Hepatocyte (in vitro differentiated cells): ENCODE measurements around the gene MAPK8IP3.

Experiments used
- EZH2 ChIP-seq: fragments of 200-600 bp; sonication (generic); IDR thresholded peaks from 2 replicates; pipeline ENCODE4 v1.6.1; 2016; ENCODE audit warnings: antibody characterized with exemption, mild to moderate bottlenecking, borderline replicate concordance
- TF ChIP-seq, protein P1 (sequence below): fragments of 200-600 bp; sonication (generic); IDR thresholded peaks from 2 replicates; pipeline ENCODE4 v1.5.1; 2016; ENCODE audit warnings: antibody characterized with exemption, mild to moderate bottlenecking; ENCODE audit not compliant: poor library complexity

DNA sequence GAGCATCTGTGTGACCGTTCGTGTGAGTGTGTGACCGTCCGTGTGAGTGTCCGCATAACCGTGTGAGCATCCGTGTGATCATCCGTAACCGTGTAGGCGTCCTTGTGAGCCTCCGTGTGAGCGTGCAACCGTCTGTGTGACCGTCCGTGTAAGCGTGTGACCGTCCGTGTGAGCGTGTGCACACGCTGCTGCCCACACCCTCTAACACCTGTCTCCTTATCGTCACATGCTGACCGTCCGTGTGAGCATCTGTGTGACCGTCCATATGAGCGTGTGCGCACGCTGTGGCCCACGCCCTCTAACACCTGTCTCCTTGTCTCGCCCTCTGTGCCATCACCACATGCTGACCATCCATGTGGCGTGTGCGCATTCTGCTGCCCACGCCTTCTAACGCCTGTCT is 34.2 kb downstream of the MAPK8IP3 start:
- TF ChIP-seq, protein P1, sequence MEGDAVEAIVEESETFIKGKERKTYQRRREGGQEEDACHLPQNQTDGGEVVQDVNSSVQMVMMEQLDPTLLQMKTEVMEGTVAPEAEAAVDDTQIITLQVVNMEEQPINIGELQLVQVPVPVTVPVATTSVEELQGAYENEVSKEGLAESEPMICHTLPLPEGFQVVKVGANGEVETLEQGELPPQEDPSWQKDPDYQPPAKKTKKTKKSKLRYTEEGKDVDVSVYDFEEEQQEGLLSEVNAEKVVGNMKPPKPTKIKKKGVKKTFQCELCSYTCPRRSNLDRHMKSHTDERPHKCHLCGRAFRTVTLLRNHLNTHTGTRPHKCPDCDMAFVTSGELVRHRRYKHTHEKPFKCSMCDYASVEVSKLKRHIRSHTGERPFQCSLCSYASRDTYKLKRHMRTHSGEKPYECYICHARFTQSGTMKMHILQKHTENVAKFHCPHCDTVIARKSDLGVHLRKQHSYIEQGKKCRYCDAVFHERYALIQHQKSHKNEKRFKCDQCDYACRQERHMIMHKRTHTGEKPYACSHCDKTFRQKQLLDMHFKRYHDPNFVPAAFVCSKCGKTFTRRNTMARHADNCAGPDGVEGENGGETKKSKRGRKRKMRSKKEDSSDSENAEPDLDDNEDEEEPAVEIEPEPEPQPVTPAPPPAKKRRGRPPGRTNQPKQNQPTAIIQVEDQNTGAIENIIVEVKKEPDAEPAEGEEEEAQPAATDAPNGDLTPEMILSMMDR, result no peak
- TF ChIP-seq EZH2, result no peak
